Left lobe of liver (tissue), 2 donors: Measurements from ENCODE around the gene SMTNL2. TPM values are rescaled to one million over a fixed set of nuclear protein-coding genes. Genes with fewer than 3 reads are reported as not detected.

ENCODE experiments used
- ATAC-seq: fragments of 200-7000 bp; cut with Tn5 transposase; one replicate; pipeline ENCODE4 v1.9.1; 2020; ENCODE audit warnings: mild to moderate bottlenecking, moderate library complexity
- DNase-seq: peaks from one replicate; pipeline ENCODE4 v3.0.0-alpha.2; 2020; ENCODE audit warnings: low spot score
- total RNA-seq: library from RNA; stranded (reverse); gene quantifications from one replicate; pipeline ENCODE4 v1.2.1, GENCODE V29; 2021
- donor health status: DM: no; HTN: no; CAD: no; lungs with moderate emphysema.
- donor health status: DM: no; HTN: yes; CAD: no.

Gene SMTNL2
- total RNA-seq, 1 donor from 2014 or later = not detected

DNA sequence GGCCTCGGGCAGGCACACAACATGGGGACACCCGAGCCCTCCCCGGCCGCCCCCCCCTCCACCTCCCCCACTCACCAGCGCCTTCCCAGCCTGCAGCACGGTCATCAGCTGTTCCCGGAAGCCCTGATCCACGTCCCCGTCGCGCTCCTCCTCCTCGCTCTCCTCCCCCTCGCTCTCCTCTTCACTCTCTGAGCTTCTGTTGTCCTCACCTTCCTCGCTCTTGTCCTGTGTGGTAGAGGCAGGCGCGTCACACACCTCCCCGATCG, 39.4 kb upstream of the SMTNL2 start:
- DNase-seq = no peak
- no peak for ATAC-seq

DNA sequence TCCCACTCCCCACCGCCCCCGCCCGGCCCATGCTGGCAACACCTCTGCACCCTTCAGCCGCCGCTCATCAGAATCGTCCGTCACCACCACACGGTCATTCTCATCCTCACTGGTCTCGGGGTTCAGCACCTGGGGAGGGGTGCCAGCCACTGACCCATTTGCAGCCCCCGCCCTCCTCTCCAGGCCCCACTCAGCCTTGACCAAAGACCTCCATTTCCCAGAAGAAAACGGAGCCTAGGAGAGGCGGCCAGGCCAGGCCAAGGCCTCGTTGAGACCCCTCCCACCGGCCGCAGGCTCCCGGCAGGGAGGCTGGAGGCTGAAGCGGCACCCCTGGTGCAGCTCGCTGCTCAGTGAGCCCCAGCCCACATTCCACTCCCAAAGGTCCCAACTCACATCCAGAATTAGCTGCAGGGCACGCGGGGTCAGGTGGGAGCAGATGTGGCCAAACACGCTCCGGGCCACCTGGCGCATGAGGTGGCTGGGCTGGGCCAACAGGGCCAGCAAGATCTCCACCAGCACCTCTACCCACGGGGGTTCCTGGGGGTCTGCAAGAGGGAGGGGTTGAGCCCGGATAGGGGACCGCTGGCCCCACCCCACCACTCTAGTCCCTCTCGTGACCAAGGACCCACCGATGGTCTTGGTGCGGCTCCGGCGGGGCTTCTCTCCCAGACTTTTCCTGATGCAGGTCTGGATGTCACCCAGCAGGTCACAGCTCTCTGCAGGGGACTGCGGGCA, 38.9 kb upstream of the SMTNL2 start:
- ATAC-seq (no peak), DNase-seq (no peak)

DNA sequence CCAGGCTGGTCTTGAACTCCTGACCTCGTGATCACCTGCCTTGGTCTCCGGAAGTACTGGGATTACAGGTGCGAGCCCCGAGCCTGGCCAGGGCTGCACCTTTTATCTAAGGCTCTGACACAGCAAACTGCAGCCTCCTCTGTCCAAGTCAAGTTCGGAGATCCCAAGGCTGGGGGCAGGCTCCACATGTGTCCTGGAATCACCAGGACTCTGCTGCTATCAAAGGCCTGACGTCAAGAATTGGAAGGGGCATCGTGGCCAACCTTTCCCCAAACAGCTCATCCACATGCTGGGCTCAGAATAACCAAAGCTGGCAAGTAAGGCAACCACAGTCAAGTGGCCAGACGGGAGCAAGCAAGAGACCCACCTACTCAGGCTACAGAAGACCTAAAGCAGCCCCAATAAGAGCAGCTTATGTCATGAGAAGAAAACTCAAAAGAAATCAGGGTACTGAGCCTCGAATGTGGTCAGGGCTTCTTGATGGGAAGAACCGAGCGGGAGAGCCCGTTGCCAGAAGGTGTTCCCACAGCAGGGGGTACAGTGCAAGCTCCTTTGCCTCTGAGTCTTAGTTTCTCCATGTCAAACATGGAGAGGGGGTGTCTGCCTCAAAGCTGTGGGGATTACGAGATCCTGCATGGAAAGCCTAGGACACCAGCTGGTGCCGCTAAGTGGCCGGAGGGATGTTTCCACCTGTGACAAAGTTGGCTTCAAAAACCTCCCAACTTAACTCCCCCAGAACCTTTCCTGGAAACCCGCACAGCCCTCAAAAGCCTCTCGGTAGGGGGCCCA, 37.0 kb upstream of the SMTNL2 start:
- ATAC-seq = no peak
- DNase-seq = no peak

DNA sequence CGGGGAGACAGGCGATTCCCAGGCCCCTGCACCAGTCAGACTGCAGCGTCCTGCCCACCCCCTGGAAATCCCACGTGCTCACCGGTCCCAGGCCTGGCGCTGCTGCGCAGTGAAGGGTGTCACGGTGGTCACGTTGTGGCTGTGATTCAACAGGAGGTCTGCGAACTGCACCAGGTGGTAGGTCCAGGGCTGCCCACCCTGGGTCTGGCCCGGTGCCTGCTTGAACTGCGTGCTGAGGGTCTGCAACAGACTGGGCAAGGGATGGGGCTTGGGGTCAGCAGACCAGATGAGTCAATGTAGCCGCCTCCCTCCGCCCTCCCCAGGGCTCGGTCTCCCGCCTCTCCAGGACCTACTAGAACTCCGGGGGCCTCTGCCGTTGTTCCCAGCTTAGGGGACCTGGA, 36.3 kb upstream of the SMTNL2 start:
- ATAC-seq = no peak
- DNase-seq = no peak

DNA sequence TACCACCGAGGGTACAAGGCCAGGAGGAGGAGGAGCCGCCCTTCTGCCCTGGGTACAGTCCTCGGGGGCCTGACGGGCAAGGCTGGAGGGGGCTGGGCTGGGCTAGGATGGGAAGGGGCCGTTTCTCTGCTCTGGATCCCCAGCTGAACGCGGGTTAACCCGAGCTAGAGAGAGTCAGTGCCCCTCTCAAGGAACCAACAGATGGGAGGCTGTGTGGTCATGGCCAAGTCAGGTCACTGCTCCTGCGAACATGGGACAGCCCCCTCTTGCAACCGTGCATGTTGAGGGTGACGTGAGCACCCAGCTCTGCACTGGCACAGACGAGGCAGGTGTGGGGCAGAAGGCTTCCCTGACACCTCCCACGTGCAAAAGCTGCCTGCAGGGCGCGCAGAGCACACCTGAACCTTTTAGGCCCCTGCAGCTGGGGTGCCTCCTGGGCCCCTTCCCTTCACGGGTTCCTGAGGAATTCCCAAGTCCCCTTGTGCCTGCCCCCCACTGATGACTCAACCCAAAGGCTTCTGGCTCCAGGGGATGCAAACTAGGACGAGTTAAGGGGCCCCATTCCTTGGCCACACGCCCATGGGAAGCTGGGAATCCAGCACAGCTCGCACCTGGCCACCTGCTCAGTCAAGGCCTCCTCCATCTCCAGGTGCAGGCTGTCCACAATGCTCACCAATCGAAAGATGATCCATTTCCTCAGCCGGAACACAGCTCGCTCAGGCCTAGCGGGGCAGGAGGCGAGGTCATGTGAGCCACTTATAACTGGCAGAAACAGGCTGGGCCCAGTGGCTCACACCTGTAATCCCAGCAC, 35.4 kb upstream of the SMTNL2 start:
- DNase-seq (no peak), ATAC-seq (no peak)

DNA sequence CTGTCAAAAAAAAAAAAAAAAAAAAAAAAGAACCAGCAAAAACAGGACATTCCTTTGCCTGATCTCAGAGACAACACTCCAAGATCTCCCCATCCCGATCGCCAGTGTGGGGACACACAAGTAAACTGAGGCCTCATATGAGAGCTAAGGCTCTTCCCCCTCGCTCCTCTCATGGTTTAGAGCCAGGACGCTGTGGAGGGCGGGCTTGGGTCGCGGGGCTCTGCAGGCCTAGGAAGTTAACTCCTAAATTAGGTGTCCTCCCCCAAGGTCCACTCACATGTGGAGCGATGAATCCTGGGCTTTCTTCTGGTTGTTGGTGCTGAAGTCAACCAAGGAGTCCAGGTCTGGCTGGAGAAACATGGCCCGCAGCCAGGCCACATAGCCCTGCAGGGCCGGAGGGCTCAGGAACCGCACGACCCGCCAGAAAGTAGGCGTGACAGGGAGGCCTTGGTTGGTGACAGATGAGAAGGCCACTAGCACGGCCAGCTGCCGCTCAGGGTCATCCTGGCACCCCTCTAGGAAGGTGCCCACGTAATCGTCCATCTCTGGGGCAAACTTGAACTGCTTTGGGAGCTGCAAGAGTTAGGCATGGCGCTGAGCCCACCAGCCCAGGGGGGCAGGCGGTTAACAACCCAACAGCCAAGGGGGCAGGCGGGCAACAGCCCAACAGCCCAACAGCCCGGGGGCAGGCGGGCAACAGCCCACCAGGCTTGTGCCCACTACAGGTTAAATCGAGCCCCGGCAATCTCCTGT, 34.4 kb upstream of the SMTNL2 start:
- DNase-seq = no peak
- ATAC-seq = no peak

DNA sequence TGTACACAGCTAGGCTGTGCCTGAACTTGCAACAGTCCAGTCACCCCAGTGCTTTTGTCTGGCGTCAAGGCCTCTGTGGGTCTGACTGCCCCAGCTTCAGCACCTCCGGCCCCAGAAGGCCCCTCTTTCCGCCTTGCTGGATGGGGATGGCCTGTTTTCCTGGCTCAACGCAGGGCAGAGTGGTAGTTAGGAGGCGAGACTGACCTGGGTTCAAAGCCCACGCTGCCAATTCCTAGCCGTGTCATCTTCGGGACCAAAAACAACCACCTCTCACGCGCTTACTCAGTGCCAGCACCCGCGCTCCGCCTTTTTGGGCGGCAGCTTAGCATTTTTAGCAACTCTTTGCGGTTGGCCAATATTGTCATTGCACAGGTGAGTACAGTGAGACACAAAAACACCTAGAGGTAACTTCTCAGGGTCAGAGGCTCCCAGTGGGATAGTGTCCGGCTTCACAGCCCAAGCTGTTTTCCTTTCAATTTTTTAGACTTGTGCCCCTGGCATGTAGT, 33.7 kb upstream of the SMTNL2 start:
- DNase-seq (no peak), ATAC-seq (no peak)

DNA sequence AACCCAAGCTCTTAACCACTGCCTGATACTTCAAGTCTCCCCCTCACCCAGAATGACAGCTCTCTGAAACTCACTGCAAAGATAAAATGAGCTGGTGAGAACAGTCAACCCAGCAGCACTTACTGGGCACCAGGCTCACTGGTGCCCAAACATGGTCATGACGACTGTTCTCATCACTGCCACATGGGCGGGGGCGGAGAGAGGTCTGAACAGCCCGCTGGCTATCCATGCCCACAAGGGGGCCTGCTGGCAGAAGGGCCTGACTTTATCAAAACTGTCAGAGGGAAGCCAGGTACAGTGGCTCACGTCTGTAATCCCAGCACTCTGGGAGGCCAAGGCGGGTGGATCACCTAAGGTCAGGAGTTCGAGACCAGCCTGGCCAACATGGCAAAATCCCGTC, 33.2 kb upstream of the SMTNL2 start:
- no peak for DNase-seq

DNA sequence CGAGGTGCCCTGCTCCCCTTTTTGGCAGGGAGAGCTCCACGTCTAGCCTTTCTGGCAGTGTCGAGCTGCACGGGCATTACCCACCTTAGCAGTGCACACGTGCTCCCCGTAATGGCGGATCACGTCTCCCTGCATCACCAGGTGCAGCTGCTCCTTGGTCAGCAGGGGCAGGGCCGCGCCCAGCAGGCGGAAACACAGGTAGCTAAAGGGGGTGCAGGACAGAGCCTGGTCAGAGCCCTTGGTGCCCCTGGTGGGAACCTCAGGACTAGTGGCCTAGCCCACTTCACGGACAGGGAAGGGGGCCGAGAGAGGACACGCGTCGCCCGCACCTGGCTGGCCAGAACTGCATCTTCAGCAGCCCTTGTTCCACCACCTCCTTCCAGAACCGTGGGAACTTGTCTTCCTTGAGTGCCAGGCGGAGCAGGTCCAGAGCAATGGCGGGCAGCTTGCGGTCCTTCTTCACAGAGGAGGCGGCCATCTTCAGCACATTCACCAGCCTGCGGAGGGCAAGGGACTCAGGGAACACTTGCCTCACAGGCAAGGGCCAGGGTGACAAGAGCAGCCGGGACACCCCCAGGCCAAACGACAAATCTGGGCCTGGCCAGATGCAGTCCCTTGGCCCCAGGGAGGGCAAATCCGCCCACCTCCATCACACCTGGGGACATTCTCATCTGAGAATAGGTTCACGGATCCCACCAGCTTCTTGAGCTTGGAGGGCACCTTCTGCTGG, 32.4 kb upstream of the SMTNL2 start:
- no peak for ATAC-seq
- no peak for DNase-seq

More for the DNA sequence above, 33.2 kb upstream of the SMTNL2 start:
- ATAC-seq = no peak

DNA sequence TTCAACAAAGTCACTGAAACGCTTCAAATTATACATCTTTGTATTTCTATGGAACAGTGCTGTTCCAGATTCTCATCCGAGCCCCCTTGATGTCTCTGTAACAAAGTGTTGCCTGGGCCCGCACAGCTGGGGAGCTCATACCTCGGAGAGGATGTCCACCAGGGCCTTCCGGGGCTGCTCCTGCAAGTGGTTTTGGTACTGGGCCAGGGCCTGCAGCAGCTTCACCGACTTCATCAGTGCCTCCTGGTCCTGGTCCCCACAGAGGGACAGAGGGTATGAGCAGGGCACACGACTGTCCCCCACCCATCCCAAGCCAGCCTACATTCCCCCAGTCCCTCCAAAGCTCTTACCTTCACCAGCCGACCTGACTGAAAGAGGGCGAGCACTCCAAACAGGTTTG, 30.7 kb upstream of the SMTNL2 start:
- DNase-seq (no peak), ATAC-seq (no peak)

DNA sequence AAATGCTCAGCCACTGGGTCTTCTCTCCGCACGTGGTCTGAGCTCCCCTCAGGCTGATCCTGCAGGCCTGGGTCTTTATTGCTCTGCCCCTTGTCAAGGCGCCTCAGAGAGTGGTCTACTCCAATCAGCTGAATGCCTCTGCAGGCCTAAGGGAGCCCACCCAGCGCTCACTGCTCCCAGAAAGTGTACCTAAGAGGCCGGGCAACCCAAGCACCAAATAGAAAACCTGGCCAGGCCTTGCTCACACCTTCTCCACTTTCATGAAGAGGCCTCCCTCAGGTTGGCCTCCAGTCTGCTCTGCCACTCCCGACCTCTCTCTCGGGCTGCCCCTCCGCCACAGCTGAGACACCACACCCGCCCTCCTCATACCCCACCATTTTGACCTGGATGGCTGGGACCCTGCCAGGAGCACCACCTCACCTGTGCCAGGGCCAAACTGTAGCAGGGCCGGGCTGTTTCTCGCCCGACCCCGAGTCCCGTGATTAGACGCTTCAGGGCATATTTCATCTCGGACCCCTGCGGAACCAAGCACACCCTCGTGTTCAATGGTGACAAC, 29.8 kb upstream of the SMTNL2 start:
- DNase-seq = no peak
- ATAC-seq = no peak

DNA sequence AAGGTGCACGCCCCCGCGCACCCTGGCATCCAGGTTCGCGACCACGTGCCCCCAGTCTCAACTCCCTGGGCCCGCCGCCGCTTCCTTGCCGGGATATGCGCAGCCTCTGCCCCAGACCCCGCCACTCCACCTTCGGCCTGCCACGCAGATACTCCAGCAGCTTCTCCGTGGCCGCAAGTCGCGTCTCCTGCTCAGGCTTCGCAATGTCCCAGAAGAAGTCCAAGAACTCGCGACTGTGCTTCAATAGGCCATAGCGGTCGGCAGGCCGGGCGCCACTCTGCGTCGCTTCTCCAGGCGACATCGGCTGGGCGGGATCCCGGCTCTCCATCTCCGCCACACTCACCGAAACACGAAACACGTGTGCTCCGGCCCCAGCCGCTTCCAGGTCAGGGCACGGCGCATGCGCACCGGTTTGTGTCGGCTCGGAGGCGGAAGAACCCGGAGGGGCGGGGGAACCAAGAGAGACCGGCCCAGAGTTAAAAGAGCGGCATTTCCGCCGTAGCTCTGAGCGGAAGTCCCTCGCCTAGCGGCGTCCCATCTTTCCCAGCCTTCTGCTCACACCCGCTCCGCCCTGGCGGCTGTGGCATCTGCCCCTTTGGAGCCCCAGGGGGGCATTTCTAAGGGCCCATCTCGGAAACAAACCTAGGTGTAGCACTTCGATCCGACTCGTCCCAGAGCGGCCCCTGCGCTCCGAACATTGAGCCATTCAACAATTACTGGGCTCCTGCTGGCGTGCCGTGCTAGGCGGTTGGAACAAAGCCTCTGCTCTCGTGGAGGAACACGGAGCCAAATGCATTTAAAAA, 29.1 kb upstream of the SMTNL2 start, which contains the start of gene MYBBP1A:
MYBBP1A (minus strand) TSS at position 388 of the 803 bp plus-strand sequence; CDS start at position 328, 60 bp downstream.
- DNase-seq (peak; percentile 98), ATAC-seq (peak; percentile 93)

DNA sequence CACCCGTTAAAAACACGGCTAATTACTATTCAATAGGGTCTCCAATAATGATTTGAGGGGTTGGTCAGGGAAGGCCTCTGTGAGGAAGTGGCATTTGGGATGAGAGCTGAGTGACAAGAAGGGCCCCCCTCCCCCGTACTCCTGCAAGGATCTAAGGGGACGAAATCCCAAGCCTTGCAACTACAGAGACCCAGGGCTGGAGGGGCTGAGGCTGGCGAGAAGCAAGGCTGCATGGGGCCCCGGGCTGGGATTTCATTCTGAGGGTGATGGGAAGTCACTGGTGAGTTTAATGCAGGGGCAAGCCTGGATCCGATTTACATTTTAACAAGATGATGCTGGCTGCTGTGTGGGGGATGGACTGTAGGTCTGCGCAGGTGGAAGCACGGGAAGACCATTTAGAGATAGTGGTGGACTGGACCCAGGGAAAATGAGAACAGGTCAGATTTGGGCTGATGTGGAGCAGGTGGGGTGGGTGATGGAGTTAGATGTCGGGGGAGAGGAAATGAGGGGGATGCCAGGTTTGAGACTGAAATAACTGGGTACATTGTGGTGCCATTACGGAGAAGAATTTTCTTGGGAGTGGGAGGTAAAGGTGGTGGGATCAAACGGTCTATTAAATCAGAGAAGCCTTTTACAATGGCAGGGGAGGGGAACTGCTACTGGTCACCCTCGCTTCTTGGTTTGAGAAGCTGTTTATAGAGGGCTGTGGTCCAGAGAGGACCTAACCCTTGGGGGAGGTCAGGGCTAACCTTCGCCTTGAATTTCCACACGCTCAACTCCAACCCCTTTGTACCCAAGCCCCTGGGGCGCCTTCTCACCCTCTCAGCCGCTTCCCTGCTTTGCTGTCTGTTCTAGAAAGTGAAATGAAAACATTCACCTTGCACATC, 28.2 kb upstream of the SMTNL2 start:
- DNase-seq (no peak), ATAC-seq (no peak)

DNA sequence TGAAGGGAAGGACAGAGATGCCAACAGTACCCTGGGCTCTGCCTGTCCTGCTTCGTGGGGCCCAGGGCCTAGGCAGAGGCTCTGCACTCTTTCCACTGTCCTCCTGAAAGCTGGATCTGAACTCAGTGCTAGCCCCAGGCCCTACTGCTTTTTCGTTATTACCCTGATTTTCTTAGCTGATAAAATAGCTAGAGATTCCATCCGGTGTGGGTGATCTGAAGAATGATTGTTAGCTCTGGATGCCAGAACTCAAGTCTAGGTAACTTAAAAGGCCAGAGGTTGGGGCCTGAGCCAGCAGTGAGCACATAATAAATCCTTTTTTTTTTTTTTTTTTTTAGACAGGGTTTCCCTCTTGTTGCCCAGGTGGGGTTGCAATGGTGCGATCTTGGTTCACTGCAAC, 27.3 kb upstream of the SMTNL2 start:
- ATAC-seq (no peak), DNase-seq (no peak)

DNA sequence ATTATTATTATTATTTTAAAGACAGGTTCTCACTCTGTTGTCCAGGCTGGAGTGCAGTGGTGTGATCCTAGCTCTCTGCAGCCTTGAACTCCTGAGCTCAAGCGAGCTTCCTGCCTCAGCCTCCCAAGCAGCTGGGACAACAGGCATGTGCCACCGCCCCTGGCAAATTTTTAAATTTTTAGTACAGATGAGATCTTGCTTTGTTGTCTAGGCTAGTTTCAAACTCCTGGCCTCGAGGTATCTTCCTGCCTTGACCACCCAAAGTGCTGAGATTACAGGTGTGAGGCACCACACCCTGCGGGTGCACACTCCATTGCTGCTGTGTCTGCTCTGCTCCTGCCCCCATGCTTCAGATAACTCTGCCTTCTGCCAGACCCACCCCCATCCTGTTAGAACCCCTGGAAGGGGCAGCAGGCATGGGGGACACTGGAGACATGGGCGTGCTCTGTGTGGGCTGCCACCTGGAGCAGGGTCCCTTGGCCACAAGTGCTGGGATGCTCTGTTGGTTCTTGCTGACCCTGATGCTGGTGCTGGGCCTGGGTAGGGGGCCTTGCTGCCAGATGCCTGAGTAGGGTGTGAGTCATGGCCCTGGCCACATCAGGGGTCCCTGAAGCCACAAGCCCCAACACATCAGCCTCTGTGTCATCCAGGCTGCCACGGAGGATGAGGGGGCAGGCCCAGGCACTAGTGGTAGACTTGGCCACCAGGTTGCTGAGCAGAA, 26.5 kb upstream of the SMTNL2 start:
- DNase-seq = no peak
- no peak for ATAC-seq

DNA sequence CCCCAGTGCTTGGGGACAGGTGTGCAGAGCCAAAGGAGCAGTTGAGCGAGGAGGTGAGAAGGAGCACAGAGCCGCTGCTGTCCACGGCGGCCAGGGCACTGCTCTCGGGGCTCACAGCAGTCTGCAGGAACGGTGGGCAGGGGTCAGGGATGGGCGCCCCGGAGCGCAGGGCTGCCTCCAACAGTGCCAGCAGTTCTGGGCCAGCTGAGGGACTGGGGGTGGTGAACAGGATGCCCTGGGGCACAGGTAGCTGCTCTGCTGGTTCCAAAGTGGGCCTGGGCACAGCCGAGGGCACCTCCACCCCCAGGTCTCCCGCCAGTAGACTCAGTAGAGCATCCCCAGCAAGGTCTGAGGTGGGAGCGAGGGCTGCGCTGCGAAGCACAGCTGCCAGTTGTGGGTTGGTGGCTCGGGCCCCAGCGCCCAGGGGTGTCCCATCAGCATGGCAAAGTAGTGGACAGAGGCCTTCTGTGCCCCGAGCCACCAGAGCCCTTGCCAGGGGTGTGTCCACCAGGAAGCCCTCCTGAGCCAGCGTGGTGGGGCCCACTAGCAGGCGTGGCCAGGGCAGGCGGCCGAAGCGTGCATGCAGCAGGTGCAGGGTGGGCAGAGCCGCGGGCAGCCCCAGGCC, 25.9 kb upstream of the SMTNL2 start:
- ATAC-seq (no peak), DNase-seq (no peak)
